Endodermal cell (in vitro differentiated cells): ENCODE results near the gene ABCA4. TPM values are rescaled to one million over a fixed set of nuclear protein-coding genes. Genes with fewer than 3 reads are reported as not detected.

Source experiments
- DNase-seq: peaks from one replicate; pipeline ENCODE4 v3.0.0-alpha.2; 2017
- H3K27ac ChIP-seq: 2 replicates; pipeline ENCODE4 v1.5.1; 2013; ENCODE audit warnings: mild to moderate bottlenecking, low read depth, low read length, moderate library complexity
- H3K27me3 ChIP-seq: 2 replicates; pipeline ENCODE4 v1.6.1; 2013; ENCODE audit warnings: mild to moderate bottlenecking, low read length, moderate library complexity; ENCODE audit not compliant: insufficient read depth, control insufficient read depth, poor library complexity, severe bottlenecking
- H3K36me3 ChIP-seq: 2 replicates; pipeline ENCODE4 v1.7.0; 2013; ENCODE audit warnings: mild to moderate bottlenecking, low read length, moderate library complexity; ENCODE audit not compliant: control insufficient read depth, insufficient read depth
- H3K4me1 ChIP-seq: one replicate; pipeline ENCODE4 v1.7.0; 2013; ENCODE audit warnings: low read length; ENCODE audit not compliant: control insufficient read depth, insufficient read depth
- H3K4me3 ChIP-seq: 2 replicates; pipeline ENCODE4 v1.5.1; 2013; ENCODE audit warnings: mild to moderate bottlenecking, low read length, moderate library complexity
- H3K9ac ChIP-seq: 2 replicates; pipeline ENCODE4 v1.6.1; 2013; ENCODE audit warnings: mild to moderate bottlenecking, low read length, moderate library complexity; ENCODE audit not compliant: poor library complexity, severe bottlenecking; ENCODE audit errors: extremely low read depth
- H3K9me3 ChIP-seq: 2 replicates; pipeline ENCODE4 v1.6.1; 2013; ENCODE audit warnings: mild to moderate bottlenecking, low read length, moderate library complexity; ENCODE audit not compliant: control insufficient read depth
- H3K27ac Mint-ChIP-seq: 2 replicates; pipeline ENCODE4 v1.8.0; 2020; ENCODE audit warnings: mixed read lengths
- H3K27me3 Mint-ChIP-seq: 2 replicates; pipeline ENCODE4 v1.8.0; 2021; ENCODE audit warnings: mild to moderate bottlenecking, mixed read lengths; ENCODE audit not compliant: insufficient read depth
- H3K36me3 Mint-ChIP-seq: 2 replicates; pipeline ENCODE4 v1.8.0; 2020; ENCODE audit warnings: low read depth, mixed read lengths
- H3K4me1 Mint-ChIP-seq: 2 replicates; pipeline ENCODE4 v1.8.0; 2020; ENCODE audit warnings: mixed read lengths
- H3K4me3 Mint-ChIP-seq: 2 replicates; pipeline ENCODE4 v1.8.0; 2020; ENCODE audit warnings: mild to moderate bottlenecking, moderate library complexity, mixed read lengths
- H3K9me3 Mint-ChIP-seq: 2 replicates; pipeline ENCODE4 v1.8.0; 2020; ENCODE audit warnings: mild to moderate bottlenecking, mixed read lengths
- CTCF ChIP-seq: fragments of 200-600 bp; sonication (generic); conservative IDR thresholded peaks from 2 replicates; pipeline ENCODE4 v1.5.0; 2021; ENCODE audit warnings: antibody characterized with exemption, mild to moderate bottlenecking
- whole genome bisulfite sequencing, 2 experiments: methylation state at CpG; one replicate each; pipeline versions ENCODE4 v1.1.5 to v1.1.7; 2013; ENCODE audit warnings: missing lambda C conversion rate in 2 of 2, mixed read lengths in 1 of 2; ENCODE audit not compliant: insufficient coverage in 1 of 2, insufficient read length in 1 of 2; 5-methylcytosine and 5-hydroxymethylcytosine counted together
- total RNA-seq, 2 donors: library from RNA; stranded (reverse); fragmentation: NEBNext Ultra II Directional in 1 of 2; extraction: Animal tissue kit (Norgen Biotek cat#: 25700) in 1 of 2; gene quantifications; 2 replicates in 1 of 2; 3 replicates in 1 of 2; pipeline ENCODE4 v1.2.1, GENCODE V29; 2021

The ABCA4 gene
- total RNA-seq, 2 donors from 2014 or later, result 1.6 to 1.7 TPM

- Histone ChIP-seq H3K4me1 (no peaks in the 10 kb centered on the region), H3K9me3 (no peaks in the 10 kb centered on the region), H3K4me3 (no peak overlapping the region), H3K36me3 (no peaks in the 10 kb centered on the region), H3K9ac (no peak overlapping the region), H3K27ac (no peak overlapping the region), H3K27me3 (no peaks in the 10 kb centered on the region)
- DNase-seq, result no peak
- H3K27ac Mint-ChIP-seq, result no peak overlapping the region
- no peaks in the 10 kb centered on the region for H3K36me3 Mint-ChIP-seq
- no peak for TF ChIP-seq CTCF
- 88% methylated on average over 2 of the region's 2 CpGs; no CpG with 5 or more reads in 1 of the 2 experiments for WGBS, 2 experiments
- H3K27me3 Mint-ChIP-seq, result peaks cover 4% of the 10 kb centered on the region
- no peaks in the 10 kb centered on the region for H3K9me3 Mint-ChIP-seq
- peaks cover 2% of the 10 kb centered on the region for H3K4me1 Mint-ChIP-seq
- no peak overlapping the region for H3K4me3 Mint-ChIP-seq
Measured at GRCh38 chr1:94006604-94007003, 114.3 kb downstream of the ABCA4 start.

- DNase-seq, result no peak
- Mint-ChIP-seq H3K27me3 (peaks cover 4% of the 10 kb centered on the region), H3K4me3 (no peak overlapping the region), H3K4me1 (no peaks in the 10 kb centered on the region), H3K36me3 (no peaks in the 10 kb centered on the region), H3K27ac (no peak overlapping the region), H3K9me3 (no peaks in the 10 kb centered on the region)
- TF ChIP-seq CTCF, result no peak
- Histone ChIP-seq H3K4me3 (no peak overlapping the region), H3K36me3 (no peaks in the 10 kb centered on the region), H3K9ac (no peak overlapping the region), H3K4me1 (no peaks in the 10 kb centered on the region), H3K9me3 (no peaks in the 10 kb centered on the region), H3K27ac (no peak overlapping the region), H3K27me3 (no peaks in the 10 kb centered on the region)
- WGBS, 2 experiments, result 81% methylated on average over 2 of the region's 2 CpGs; no CpG with 5 or more reads in 1 of the 2 experiments
Measured at GRCh38 chr1:94004924-94005323, 116.0 kb downstream of the ABCA4 start.

GRCh38 chr1:94002046-94002787 is 118.7 kb downstream of the ABCA4 start:
- DNase-seq, result no peak
- Histone ChIP-seq H3K27me3 (no peaks in the 10 kb centered on the region), H3K36me3 (no peaks in the 10 kb centered on the region), H3K9ac (no peak overlapping the region), H3K4me1 (no peaks in the 10 kb centered on the region), H3K27ac (no peak overlapping the region), H3K4me3 (no peak overlapping the region), H3K9me3 (no peaks in the 10 kb centered on the region)
- Mint-ChIP-seq H3K36me3 (no peaks in the 10 kb centered on the region), H3K27ac (no peak overlapping the region), H3K27me3 (no peaks in the 10 kb centered on the region), H3K4me3 (no peak overlapping the region), H3K9me3 (no peaks in the 10 kb centered on the region), H3K4me1 (no peaks in the 10 kb centered on the region)
- 93 to 96% methylated on average over 14 of the region's 14 CpGs for WGBS, 2 experiments
- no peak for TF ChIP-seq CTCF
